NCI-H2227 treated with DMSO at 0.1 percent for 48 hours (cell line): ENCODE data around the gene PTGER3.

Experiments
- DNase-seq: peaks from one replicate; lab custom pipeline; 2025; lab: John Stamatoyannopoulos, UW

PTGER3 gene

GRCh38 chr1:71049951-71050598, 2.5 kb upstream of the PTGER3 start:
- DNase-seq: peak; percentile 78

GRCh38 chr1:71046891-71047634, 553 bp downstream of the PTGER3 start:
- no peak for DNase-seq

DNA sequence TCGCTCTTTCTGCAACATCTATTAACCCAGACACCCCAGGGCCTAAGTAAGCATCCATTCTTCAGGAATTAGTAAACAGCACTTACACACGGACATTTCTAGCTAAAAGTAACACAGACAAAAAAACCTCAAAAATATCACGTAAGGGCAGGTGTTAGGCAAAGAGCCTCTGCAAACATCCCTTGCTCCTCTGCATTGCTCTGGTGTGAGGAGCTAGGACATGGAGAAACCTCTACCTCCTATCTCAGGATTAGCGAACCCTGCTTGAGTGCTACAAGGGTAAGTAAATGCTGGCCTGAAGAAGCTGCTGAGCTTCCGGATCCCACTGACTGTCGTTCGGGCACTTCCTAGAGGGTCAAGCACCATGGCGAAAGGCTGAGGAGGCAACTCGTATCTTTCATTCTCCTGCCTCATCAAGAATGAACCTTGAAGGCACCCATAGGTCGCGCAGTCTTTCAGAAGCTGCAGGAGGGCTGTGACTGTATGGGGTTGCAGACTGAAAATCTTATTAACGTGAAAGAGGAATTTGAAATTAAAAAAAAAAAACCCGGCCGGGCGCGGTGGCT, 2.1 kb downstream of the PTGER3 start:
- no peak for DNase-seq

- DNase-seq: no peak
Observed at GRCh38 chr1:71044833-71045232, 2.8 kb downstream of the PTGER3 start.

DNA sequence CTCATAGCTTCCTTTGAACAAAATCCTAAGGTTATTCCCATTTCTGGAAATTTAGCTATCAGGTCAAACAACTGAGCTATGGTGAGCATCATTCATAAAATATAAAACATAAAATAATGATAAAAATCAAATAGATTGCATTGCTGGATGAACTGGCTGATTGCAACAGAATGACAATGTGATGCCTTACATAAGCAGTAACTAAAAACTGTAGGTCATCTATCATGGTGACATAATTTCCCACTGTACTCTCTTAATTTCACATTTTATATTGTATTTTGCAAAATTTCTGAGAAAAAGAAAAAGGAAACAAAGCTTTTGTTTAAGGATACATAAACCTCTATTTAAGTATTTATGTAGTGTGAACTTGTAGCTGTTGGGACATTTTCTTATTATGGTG, 4.6 kb downstream of the PTGER3 start:
- DNase-seq: no peak

DNA sequence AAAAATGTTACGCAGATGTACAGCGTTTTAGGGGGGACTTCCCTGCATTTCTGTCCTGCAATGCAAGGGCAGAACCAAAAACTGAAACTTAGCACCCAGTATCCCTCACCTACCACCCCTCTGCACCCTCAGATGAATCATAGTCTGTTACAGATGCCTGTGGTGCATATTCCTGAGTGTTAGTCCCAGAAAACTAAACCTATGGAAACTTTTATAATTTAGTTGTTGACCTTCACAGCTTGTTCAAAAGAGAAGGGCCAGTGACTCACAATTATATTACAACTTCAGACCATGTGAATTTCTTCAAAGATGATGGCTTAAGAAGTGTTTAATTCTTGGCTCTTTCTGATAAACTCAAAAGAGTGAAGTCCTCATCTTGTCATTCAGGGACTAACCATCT, 5.8 kb downstream of the PTGER3 start:
- no peak for DNase-seq

- DNase-seq: no peak
Observed at GRCh38 chr1:71039661-71040262, 7.9 kb downstream of the PTGER3 start.

DNA sequence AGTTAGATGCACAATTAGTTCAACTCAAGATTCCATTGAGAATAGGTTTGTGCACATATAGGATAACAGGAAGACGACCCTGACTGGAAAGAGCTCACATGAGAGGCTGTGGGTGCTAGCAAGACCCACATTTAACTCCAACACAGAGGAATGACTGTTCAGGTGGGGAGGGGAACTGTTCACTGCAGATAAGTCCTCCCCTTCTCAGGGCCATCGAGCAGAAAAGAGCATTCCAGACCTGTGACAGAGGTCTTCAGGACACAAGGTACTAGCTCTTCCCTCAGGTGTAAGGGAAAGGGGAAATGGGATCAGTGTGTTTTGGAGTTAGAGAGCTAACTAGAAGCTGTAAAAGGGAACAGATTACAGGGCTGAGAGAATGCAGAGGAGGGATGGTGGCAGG, 8.7 kb downstream of the PTGER3 start:
- DNase-seq: no peak

DNA sequence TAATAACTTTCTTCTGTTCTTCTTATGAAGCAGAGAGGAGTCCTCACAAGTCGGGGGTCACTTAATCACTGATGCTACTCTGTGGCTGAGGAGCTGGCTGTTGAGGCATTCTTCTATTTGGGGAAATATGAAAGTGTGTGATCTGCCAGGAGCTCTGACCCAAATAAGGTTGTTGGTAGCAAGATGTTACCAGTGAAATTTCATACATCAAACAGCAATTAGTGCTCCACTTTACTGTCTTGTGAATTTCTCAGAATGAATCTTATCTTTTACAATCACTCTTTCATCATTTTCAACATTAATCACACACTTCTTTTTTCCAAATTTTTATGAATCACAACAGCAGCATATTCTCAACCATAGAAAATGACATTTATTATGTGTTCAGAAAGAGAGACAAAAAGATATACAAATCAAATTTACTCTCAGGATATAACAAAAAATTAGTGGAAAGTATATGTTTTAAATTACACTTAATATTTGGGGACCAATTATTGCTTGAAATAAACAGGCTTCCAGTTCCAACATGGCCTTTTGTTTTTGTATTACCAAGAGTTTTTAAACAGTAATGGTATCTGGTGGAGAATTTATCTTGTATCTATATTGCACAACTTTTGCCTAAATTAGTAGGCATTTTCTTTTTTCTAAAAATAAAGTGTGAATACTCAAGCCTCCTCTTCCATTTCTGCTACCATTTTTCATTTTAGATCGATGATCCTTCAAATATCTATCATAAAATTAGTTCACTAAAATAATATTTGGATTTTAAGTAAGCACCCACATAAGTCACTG, 9.6 kb downstream of the PTGER3 start:
- DNase-seq: no peak

DNA sequence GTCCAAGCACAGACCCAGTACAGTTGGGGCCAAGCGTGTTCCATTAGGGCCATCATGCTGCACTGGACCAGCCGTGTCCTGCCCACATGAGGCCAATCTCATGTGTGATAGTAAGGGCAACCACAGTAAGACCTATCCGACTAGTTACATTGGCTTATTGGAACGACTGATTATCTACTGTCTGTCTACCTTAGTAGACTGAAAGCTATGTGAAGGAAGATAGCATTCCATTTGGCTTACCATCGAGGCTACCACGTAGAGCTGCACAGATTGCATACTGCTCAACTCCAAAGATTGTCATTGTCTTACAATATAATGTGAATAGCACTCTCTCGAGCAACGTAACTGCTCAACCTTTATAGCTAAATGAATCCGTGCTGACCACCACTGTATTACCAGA, 10.6 kb downstream of the PTGER3 start:
- DNase-seq: no peak

- no peak for DNase-seq
Observed at GRCh38 chr1:71033136-71033535, 14.5 kb downstream of the PTGER3 start.

- no peak for DNase-seq
Observed at GRCh38 chr1:71031426-71031825, 16.2 kb downstream of the PTGER3 start.

DNA sequence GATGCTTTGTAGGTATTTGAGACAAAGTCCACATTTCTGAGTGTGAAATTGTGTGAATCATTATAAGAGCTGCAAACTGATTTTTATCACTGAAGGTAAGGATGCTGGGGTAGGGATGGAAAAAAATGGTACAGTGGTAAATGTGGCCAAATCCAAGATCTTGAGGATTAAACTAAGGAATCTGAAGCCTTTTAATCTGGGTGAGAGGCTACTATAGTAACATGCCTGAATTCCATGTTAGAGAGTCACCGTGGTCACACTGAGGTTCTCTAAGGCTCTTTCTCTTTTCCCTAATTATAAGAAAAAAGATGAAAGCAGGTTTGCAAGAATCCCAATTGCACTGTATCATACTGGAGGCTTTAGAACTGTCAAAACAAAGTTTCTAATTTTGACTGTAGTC, 17.6 kb downstream of the PTGER3 start:
- no peak for DNase-seq

- DNase-seq: no peak
Observed at GRCh38 chr1:71028981-71029380, 18.6 kb downstream of the PTGER3 start.

GRCh38 chr1:71027991-71028390, 19.6 kb downstream of the PTGER3 start:
- DNase-seq: no peak

DNA sequence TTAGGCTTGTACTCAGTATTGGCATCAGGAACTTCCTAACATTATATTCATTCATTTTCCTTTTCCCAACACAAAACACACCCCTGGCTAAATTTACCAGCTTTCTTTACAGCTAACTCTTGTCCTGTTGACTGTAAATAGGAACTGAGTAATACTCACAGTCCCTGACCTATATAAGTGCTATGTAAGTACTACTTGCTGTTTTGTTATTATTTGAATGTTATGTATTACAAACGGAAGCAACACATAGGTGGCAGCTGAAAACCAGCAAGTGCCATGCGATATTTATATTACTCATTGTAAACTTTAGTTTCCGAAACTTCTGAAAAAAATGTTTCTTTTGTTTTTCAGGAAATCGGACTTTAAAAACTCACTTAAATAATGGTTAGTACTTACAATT, 21.5 kb downstream of the PTGER3 start:
- DNase-seq: no peak

- no peak for DNase-seq
Observed at GRCh38 chr1:71023515-71023914, 24.1 kb downstream of the PTGER3 start.

DNA sequence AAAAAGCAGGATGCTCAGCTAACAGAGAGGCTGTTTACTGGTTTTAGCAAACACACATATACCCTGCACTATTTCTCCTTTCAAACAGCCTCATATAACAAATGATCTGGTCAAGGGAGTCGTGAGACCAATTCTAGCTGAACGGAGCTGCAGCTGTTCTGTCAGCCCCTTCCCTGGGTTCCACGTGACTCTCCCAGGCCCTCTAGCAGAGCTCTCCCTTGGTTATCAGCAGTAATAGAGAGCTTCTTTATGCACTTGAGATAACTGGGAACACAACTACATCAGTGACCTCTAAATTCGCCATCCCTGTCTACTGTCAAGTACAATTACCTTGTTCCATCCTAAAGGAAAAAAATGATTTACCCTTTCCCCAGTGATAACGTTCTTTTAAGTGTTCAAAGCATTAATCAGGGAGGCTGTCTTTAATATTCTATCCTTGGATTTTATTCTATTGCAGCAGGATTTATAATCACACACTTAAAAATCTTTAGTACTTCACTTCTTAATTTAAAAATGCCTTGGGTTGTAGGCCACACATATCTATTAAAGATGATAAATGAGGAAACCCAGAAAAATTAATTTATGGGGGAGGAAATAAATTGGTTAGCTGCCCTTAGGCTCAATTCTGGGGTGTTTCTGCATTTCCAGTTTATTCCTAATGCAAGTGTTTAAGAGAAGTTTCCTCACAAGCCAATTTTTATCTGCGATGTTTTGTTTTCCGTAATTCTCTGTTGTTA, 28.2 kb downstream of the PTGER3 start:
- DNase-seq: no peak

- no peak for DNase-seq
Observed at GRCh38 chr1:71018791-71019190, 28.8 kb downstream of the PTGER3 start.

GRCh38 chr1:71015745-71016144, 31.9 kb downstream of the PTGER3 start:
- DNase-seq: no peak

- DNase-seq: no peak
Observed at GRCh38 chr1:71014178-71014579, 33.4 kb downstream of the PTGER3 start.
